ENCODE data around the gene LRRC3C.

- peak; percentile 32 for TF ChIP-seq POLR2A (IDR thresholded peaks at IDR 0.05; ENCODE audit: low read depth, low read length)
- TF ChIP-seq POLR2AphosphoS5 (IDR thresholded peaks at IDR 0.05; ENCODE audit: low read depth, low read length) = peak; percentile 43; the same call in 1 of the 2 replicates
- TF ChIP-seq PAX5 (IDR thresholded peaks at IDR 0.05; ENCODE audit: insufficient read depth, low read length, severe bottlenecking) = no peak
These were observed 7.0 kb upstream of the LRRC3C start for GRCh38 chr17:39920218-39921210.

All from GM12891 (cell line).